ENCODE measurements around the gene PCA3. TPM values are rescaled to one million over a fixed set of nuclear protein-coding genes. Genes with fewer than 3 reads are reported as not detected.

The PCA3 gene
- total RNA-seq, 1 experiment from 2014 or later: not detected

GRCh38 chr9:76733096-76733495, 31.1 kb upstream of the PCA3 start:
- DNase-seq: no peak
- Mint-ChIP-seq H3K36me3 (ENCODE audit: insufficient read depth, unreplicated experiment) (no peaks in the 10 kb centered on the region), H3K9me3 (ENCODE audit: low read depth, unreplicated experiment) (no peaks in the 10 kb centered on the region), H3K4me3 (ENCODE audit: low read depth, unreplicated experiment) (no peak overlapping the region), H3K27ac (ENCODE audit: unreplicated experiment) (no peak overlapping the region), H3K27me3 (ENCODE audit: unreplicated experiment) (peaks cover 23% of the 10 kb centered on the region), H3K4me1 (ENCODE audit: low read depth, unreplicated experiment) (no peaks in the 10 kb centered on the region)
- intact Hi-C loops (cut with micrococcal nuclease; ENCODE audit: unreplicated experiment): no loop called here
- TF ChIP-seq CTCF (IDR thresholded peaks at IDR 0.05; ENCODE audit: unreplicated experiment): no peak
- CTCF ChIA-PET: no interaction called here
- BruUV-seq (replicated peaks): no TSS peak

- H3K27ac Mint-ChIP-seq (ENCODE audit: unreplicated experiment): no peak overlapping the region
- H3K4me3 Mint-ChIP-seq (ENCODE audit: low read depth, unreplicated experiment): no peak overlapping the region
- no peak for DNase-seq
- no TSS peak for BruUV-seq (replicated peaks)
- CTCF ChIA-PET: no interaction called here
- H3K27me3 Mint-ChIP-seq (ENCODE audit: unreplicated experiment): peaks cover 31% of the 10 kb centered on the region
- intact Hi-C loops (cut with micrococcal nuclease; ENCODE audit: unreplicated experiment): no loop called here
- H3K4me1 Mint-ChIP-seq (ENCODE audit: low read depth, unreplicated experiment): no peaks in the 10 kb centered on the region
- no peaks in the 10 kb centered on the region for H3K9me3 Mint-ChIP-seq (ENCODE audit: low read depth, unreplicated experiment)
- TF ChIP-seq CTCF (IDR thresholded peaks at IDR 0.05; ENCODE audit: unreplicated experiment): no peak
- H3K36me3 Mint-ChIP-seq (ENCODE audit: insufficient read depth, unreplicated experiment): no peaks in the 10 kb centered on the region
These were observed 29.5 kb upstream of the PCA3 start for GRCh38 chr9:76734716-76735115.

GRCh38 chr9:76737154-76737902, 26.9 kb upstream of the PCA3 start:
- no peak overlapping the region for H3K4me3 Mint-ChIP-seq (ENCODE audit: low read depth, unreplicated experiment)
- DNase-seq: no peak
- peaks cover 31% of the 10 kb centered on the region for H3K27me3 Mint-ChIP-seq (ENCODE audit: unreplicated experiment)
- H3K9me3 Mint-ChIP-seq (ENCODE audit: low read depth, unreplicated experiment): no peaks in the 10 kb centered on the region
- H3K27ac Mint-ChIP-seq (ENCODE audit: unreplicated experiment): no peak overlapping the region
- BruUV-seq (replicated peaks): no TSS peak
- no peaks in the 10 kb centered on the region for H3K4me1 Mint-ChIP-seq (ENCODE audit: low read depth, unreplicated experiment)
- intact Hi-C loops (cut with micrococcal nuclease; ENCODE audit: unreplicated experiment): no loop called here
- no peaks in the 10 kb centered on the region for H3K36me3 Mint-ChIP-seq (ENCODE audit: insufficient read depth, unreplicated experiment)
- no peak for TF ChIP-seq CTCF (IDR thresholded peaks at IDR 0.05; ENCODE audit: unreplicated experiment)
- CTCF ChIA-PET: no interaction called here

- H3K9me3 Mint-ChIP-seq (ENCODE audit: low read depth, unreplicated experiment): no peaks in the 10 kb centered on the region
- intact Hi-C loops (cut with micrococcal nuclease; ENCODE audit: unreplicated experiment): no loop called here
- DNase-seq: no peak
- TF ChIP-seq CTCF (IDR thresholded peaks at IDR 0.05; ENCODE audit: unreplicated experiment): no peak
- H3K4me1 Mint-ChIP-seq (ENCODE audit: low read depth, unreplicated experiment): no peaks in the 10 kb centered on the region
- BruUV-seq (replicated peaks): no TSS peak
- H3K27me3 Mint-ChIP-seq (ENCODE audit: unreplicated experiment): peaks cover 31% of the 10 kb centered on the region
- no peak overlapping the region for H3K27ac Mint-ChIP-seq (ENCODE audit: unreplicated experiment)
- CTCF ChIA-PET: no interaction called here
- no peaks in the 10 kb centered on the region for H3K36me3 Mint-ChIP-seq (ENCODE audit: insufficient read depth, unreplicated experiment)
- H3K4me3 Mint-ChIP-seq (ENCODE audit: low read depth, unreplicated experiment): no peak overlapping the region
These were observed 25.8 kb upstream of the PCA3 start for GRCh38 chr9:76738402-76738801.

Data from Calu3 (cell line).